ENCODE data around the gene NKAIN2.

Gene NKAIN2

GRCh38 chr6:124674042-124674441, 870.4 kb downstream of the NKAIN2 start:
- TF ChIP-seq CTCF (IDR thresholded peaks at IDR 0.05; ENCODE audit: low read depth, low read length) (no peak), POLR2A (IDR thresholded peaks at IDR 0.05; ENCODE audit: extremely low read depth, insufficient read length) (no peak), MYC (IDR thresholded peaks at IDR 0.05; ENCODE audit: low read depth, low read length) (no peak), MAX (IDR thresholded peaks at IDR 0.05; ENCODE audit: low read depth, low read length) (no peak)
- H3K4me3 ChIP-seq (ENCODE audit: low read depth, low read length): no peak overlapping the region
- DNase-seq (ENCODE audit: low read depth): no peak

GRCh38 chr6:124676033-124676432, 872.4 kb downstream of the NKAIN2 start:
- TF ChIP-seq MYC (IDR thresholded peaks at IDR 0.05; ENCODE audit: low read depth, low read length) (no peak), CTCF (IDR thresholded peaks at IDR 0.05; ENCODE audit: low read depth, low read length) (no peak), MAX (IDR thresholded peaks at IDR 0.05; ENCODE audit: low read depth, low read length) (no peak), POLR2A (IDR thresholded peaks at IDR 0.05; ENCODE audit: extremely low read depth, insufficient read length) (no peak)
- no peak overlapping the region for H3K4me3 ChIP-seq (ENCODE audit: low read depth, low read length)
- DNase-seq (ENCODE audit: low read depth): no peak

GRCh38 chr6:124677874-124678273, 874.2 kb downstream of the NKAIN2 start:
- TF ChIP-seq MAX (IDR thresholded peaks at IDR 0.05; ENCODE audit: low read depth, low read length): no peak
- no peak for TF ChIP-seq CTCF (IDR thresholded peaks at IDR 0.05; ENCODE audit: low read depth, low read length)
- no peak for TF ChIP-seq MYC (IDR thresholded peaks at IDR 0.05; ENCODE audit: low read depth, low read length)
- no peak for TF ChIP-seq POLR2A (IDR thresholded peaks at IDR 0.05; ENCODE audit: extremely low read depth, insufficient read length)
- DNase-seq (ENCODE audit: low read depth): no peak
- H3K4me3 ChIP-seq (ENCODE audit: low read depth, low read length): no peak overlapping the region

GRCh38 chr6:124679387-124679786, 875.7 kb downstream of the NKAIN2 start:
- TF ChIP-seq CTCF (IDR thresholded peaks at IDR 0.05; ENCODE audit: low read depth, low read length) (no peak), MAX (IDR thresholded peaks at IDR 0.05; ENCODE audit: low read depth, low read length) (no peak), POLR2A (IDR thresholded peaks at IDR 0.05; ENCODE audit: extremely low read depth, insufficient read length) (no peak), MYC (IDR thresholded peaks at IDR 0.05; ENCODE audit: low read depth, low read length) (no peak)
- DNase-seq (ENCODE audit: low read depth): no peak
- H3K4me3 ChIP-seq (ENCODE audit: low read depth, low read length): no peak overlapping the region

GRCh38 chr6:124682751-124683150, 879.1 kb downstream of the NKAIN2 start:
- TF ChIP-seq MAX (IDR thresholded peaks at IDR 0.05; ENCODE audit: low read depth, low read length) (no peak), POLR2A (IDR thresholded peaks at IDR 0.05; ENCODE audit: extremely low read depth, insufficient read length) (no peak), MYC (IDR thresholded peaks at IDR 0.05; ENCODE audit: low read depth, low read length) (no peak), CTCF (IDR thresholded peaks at IDR 0.05; ENCODE audit: low read depth, low read length) (no peak)
- DNase-seq (ENCODE audit: low read depth): no peak
- H3K4me3 ChIP-seq (ENCODE audit: low read depth, low read length): no peak overlapping the region

- H3K4me3 ChIP-seq (ENCODE audit: low read depth, low read length): no peak overlapping the region
- no peak for DNase-seq (ENCODE audit: low read depth)
- TF ChIP-seq MYC (IDR thresholded peaks at IDR 0.05; ENCODE audit: low read depth, low read length): no peak
- no peak for TF ChIP-seq CTCF (IDR thresholded peaks at IDR 0.05; ENCODE audit: low read depth, low read length)
- TF ChIP-seq MAX (IDR thresholded peaks at IDR 0.05; ENCODE audit: low read depth, low read length): no peak
- TF ChIP-seq POLR2A (IDR thresholded peaks at IDR 0.05; ENCODE audit: extremely low read depth, insufficient read length): no peak
Observed at GRCh38 chr6:124683507-124683906, 879.8 kb downstream of the NKAIN2 start.
